ES-I3 (cell line): Measurements from ENCODE around the gene MPST.
A peak's percentile ranks its signal among the peaks of the same experiment; 100 is the strongest.
"Not testable (repeated sequence)": the region's sequence is repeated elsewhere in the genome, so short reads cannot be mapped to it uniquely, and the experiment has no call there.

ENCODE experiments used
- H3K36me3 ChIP-seq: 2 replicates; pipeline ENCODE4 v1.6.1; 2013; ENCODE audit warnings: mild to moderate bottlenecking, low read length, control low read depth, moderate library complexity; ENCODE audit not compliant: insufficient read depth
- H3K4me1 ChIP-seq: 2 replicates; pipeline ENCODE4 v1.6.1; 2013; ENCODE audit warnings: mild to moderate bottlenecking, control low read depth, low read length; ENCODE audit not compliant: insufficient read depth
- H3K9ac ChIP-seq: 2 replicates; pipeline ENCODE4 v1.6.1; 2013; ENCODE audit warnings: low read depth, mild to moderate bottlenecking, low read length, moderate library complexity
- H3K9me3 ChIP-seq: 2 replicates; pipeline ENCODE4 v1.6.1; 2013; ENCODE audit warnings: mild to moderate bottlenecking, low read length, moderate library complexity; ENCODE audit not compliant: control insufficient read depth, insufficient read depth

MPST gene

DNA sequence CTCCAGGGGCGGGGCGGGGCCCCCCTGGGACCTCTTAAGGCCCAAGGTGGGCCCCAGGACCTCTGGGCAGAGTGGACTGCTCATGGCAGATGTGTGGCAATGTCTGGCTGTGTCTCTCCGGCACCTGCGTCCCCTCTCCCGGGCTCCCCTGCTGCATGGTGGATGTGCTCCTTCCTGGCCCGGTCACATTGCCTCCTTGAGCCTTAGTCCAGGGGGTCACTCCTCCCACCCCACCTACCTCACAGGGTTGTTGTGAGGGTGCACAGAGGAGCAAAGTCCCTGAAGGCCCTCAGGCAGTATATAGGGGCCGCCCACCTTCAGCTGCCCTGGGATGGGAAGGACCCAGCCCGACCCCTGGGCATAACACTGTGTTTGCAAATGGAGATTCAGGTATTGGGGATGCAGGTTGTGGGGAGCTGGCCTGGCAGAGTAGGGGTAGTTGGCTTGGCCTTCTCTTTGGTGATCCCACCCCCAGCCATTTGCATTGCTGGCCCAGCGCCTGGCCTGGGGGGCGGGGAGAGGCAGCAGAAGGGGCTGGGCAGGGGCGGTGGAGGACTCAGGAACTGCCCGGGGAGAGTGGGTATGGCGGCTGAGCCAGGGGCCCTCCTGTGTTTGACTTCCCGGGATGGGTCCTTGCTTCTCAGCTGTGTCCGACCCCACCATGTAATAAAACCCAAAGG, 43.3 kb downstream of the MPST start:
- H3K36me3 ChIP-seq = no peaks in the 10 kb centered on the region
- H3K9ac ChIP-seq = no peak overlapping the region
- H3K9me3 ChIP-seq = no peaks in the 10 kb centered on the region
- H3K4me1 ChIP-seq = peaks cover 24% of the 10 kb centered on the region; the same call in 1 of the 2 replicates

DNA sequence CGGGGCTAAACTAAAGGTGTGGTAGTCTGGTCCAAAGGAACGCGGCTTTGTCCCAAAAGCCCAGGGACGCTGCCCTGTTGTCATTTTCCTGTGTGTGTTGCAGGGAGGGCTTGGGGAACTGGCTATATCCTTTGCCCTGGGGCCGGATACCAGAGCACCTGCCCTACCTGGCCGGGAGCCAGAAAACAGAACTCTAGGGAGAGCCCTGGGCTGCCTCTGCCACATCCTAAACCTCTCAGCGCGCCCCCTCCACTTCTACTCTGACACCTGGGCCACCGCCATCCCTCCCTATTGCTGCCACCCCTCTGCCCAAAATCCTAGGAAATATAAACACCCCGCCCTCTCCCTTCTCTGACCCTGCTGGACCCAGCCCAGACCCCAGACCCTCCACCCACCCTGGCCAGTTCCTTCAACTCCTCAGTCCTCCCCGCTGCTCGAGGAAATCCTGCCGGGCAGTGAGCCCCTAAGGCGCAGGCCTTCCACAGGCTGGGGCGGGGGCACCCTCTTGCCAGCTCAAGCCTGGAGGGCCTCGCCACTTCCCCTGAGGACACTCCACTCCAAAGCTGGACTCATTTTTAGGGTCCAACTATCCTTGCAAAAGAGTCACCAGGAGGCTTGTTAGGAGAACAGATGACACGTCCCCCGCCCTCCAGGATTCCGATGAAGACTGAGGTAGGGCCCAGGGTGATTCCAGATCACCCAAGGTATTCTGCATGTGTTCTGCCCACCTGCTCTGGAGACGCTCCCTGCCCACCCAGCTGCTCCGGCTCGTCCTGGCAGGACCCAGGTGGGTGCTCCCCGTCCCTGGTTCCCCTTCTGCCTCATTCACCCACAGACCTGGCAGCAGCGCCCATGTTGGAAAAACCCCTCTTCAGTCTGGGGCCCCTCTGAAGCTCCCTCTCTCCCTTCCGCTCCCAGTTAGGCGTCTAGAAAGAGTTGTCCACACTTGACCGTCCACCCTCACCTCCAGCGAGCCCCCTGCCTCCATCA, 44.2 kb downstream of the MPST start:
- no peak overlapping the region for H3K9ac ChIP-seq
- no peaks in the 10 kb centered on the region for H3K36me3 ChIP-seq
- no peaks in the 10 kb centered on the region for H3K9me3 ChIP-seq
- H3K4me1 ChIP-seq = peaks cover 24% of the 10 kb centered on the region; the same call in 1 of the 2 replicates

DNA sequence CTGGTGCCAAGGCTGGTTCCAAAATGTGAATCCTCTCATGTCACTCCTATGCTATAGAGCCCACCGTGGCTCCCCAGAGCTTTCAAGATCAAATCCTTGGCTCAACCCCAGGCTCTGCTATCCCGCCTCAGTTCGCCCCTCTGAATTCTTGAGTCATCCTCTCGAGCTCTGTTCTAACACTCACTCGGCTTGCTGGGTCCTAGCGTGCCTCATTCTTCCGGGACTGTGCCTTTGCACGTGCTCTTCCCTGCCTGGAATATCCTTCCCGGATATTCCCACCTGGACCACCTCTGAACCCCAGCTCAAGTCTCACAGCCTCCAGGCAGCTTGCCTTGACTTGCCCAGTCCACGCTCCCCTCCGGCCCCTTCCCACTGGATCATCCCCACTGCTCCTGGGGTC, 45.0 kb downstream of the MPST start:
- H3K4me1 ChIP-seq = peaks cover 24% of the 10 kb centered on the region; the same call in 1 of the 2 replicates
- H3K9ac ChIP-seq = no peak overlapping the region

DNA sequence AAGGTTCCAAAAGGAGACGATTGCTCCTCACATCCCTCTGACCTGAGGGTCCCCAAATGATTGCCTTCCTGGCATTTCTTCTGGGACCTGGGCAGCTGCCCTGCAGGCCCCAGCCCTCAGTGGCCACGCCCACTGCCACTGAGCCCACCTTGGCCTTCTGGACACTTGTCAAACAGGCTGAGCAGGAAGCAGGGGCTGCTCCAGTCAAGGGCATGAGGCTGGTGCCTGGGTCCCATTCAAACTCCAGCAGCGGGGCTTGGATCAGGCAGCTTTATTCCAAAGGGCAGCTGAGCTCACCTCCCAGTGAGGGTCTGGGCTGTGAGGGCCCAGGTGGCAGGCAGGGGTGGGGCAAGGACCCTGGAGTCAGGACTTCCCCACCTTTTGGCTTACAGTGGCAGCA, 45.6 kb downstream of the MPST start:
- peaks cover 24% of the 10 kb centered on the region; the same call in 1 of the 2 replicates for H3K4me1 ChIP-seq
- no peaks in the 10 kb centered on the region for H3K36me3 ChIP-seq
- no peak overlapping the region for H3K9ac ChIP-seq
- H3K9me3 ChIP-seq = no peaks in the 10 kb centered on the region

More for the DNA sequence above, 45.0 kb downstream of the MPST start:
- no peaks in the 10 kb centered on the region for H3K36me3 ChIP-seq
- no peaks in the 10 kb centered on the region for H3K9me3 ChIP-seq

DNA sequence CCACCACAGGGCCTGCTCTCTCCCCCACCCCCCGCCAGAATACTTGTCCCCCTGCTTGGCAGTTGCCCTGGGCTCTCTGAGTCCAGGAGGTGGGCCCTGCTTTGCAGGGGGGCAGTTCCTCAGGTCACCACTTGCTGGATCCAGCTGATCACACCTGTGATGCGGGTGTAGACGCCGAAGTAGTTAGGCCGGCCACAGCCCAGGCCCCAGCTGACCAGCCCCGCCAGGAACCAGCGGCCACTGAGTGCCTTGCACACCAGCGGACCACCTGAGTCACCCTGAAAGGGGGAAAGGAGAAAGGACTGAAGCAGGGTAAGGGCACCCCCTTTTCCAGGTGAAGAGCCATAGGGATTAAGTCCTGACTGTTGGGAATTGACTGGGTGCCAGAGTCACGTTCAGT, 46.4 kb downstream of the MPST start:
- Histone ChIP-seq H3K9ac (no peak overlapping the region), H3K36me3 (no peaks in the 10 kb centered on the region), H3K4me1 (peaks cover 24% of the 10 kb centered on the region; the same call in 1 of the 2 replicates), H3K9me3 (no peaks in the 10 kb centered on the region)

DNA sequence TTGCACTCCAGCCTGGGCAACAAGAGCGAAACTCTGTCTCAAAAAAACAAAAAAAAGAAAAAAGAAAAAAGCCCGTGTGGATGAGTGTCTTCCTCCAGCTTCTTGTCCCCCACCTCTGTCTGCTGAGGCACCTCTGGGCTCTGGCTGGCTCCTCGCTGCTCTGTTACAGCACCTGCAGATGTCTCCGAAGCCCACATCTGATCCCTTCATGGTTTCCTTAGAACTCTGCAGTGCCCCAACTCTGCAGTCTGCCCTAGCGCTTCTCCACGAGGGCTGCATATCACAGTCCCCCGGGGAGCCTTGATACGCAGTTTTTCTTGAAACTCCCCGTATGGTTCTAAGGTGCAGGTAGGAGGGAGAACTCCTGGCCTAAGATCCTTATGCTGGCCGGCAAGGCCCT, 47.9 kb downstream of the MPST start:
- no peaks in the 10 kb centered on the region for H3K36me3 ChIP-seq
- H3K9ac ChIP-seq = no peak overlapping the region

DNA sequence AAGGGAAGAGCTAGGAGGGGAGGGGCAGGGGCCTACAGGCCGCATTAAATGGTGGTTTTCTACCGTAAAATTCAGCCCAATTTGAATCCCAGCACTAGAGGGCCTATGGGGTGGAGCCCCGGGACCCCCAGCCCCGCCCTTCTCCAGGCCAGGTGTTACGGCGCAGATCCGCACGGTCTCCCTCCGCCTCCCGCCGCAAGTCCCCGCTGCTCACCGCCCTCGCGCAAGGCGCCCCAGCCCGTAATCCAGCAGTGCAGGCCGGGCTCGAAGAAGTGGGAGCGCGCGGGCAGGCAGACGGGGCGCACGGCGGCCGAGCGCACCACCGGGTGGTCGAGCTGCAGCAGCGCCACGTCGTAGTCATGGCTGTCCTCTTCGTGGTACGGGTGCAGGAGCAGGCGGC, 49.3 kb downstream of the MPST start:
- no peaks in the 10 kb centered on the region for H3K9me3 ChIP-seq
- H3K9ac ChIP-seq = peak overlapping the region; percentile 17
- no peaks in the 10 kb centered on the region for H3K4me1 ChIP-seq
- H3K36me3 ChIP-seq = no peaks in the 10 kb centered on the region

More for the DNA sequence above, 47.9 kb downstream of the MPST start:
- H3K4me1 ChIP-seq = peaks cover 14% of the 10 kb centered on the region; the same call in 1 of the 2 replicates
- H3K9me3 ChIP-seq = no peaks in the 10 kb centered on the region

DNA sequence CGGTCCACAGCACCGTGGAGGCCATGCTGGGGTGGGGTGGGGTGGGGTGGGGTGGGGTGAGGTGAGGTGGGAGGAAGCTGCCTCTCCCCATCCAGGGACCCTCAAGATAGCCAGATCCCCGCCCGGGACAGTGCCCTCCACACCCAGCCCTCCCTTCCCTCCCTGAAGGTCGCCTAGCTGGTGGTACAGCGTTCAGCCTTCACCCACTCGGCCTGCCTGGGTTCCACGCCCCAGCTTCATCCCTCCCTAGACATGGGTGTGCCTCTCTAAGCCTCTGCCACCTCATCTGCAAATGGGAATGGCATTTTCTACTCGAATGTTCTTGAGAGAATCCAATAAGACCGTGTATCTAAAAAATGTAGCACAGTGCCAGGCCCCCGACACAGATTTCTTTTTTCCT, 49.8 kb downstream of the MPST start:
- H3K9ac ChIP-seq = peak overlapping the region; percentile 17; the same call in 1 of the 2 replicates
- no peaks in the 10 kb centered on the region for H3K36me3 ChIP-seq
- no peaks in the 10 kb centered on the region for H3K4me1 ChIP-seq
- H3K9me3 ChIP-seq = no peaks in the 10 kb centered on the region

DNA sequence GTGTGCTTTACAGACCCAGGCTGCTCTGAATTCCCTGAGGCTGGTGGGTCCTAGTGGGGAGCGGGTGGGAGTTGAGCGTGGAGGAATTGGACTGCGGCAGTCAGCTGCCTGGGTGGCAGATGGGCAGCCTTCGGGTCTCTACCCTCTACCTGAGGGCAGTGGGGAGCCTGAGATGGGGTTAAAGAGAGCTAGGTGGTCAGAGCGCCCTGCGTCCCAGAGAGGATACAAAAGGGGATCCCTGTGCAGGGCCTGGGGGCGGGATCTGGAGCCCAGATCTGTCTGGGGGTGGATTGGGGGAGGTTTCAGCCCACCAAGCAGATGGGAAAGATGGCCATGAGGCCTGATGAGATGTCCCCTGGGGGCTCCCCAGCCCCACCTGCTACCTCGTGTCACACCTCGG, 50.2 kb downstream of the MPST start:
- Histone ChIP-seq H3K9me3 (no peaks in the 10 kb centered on the region), H3K36me3 (no peaks in the 10 kb centered on the region), H3K4me1 (no peaks in the 10 kb centered on the region), H3K9ac (no peak overlapping the region)

DNA sequence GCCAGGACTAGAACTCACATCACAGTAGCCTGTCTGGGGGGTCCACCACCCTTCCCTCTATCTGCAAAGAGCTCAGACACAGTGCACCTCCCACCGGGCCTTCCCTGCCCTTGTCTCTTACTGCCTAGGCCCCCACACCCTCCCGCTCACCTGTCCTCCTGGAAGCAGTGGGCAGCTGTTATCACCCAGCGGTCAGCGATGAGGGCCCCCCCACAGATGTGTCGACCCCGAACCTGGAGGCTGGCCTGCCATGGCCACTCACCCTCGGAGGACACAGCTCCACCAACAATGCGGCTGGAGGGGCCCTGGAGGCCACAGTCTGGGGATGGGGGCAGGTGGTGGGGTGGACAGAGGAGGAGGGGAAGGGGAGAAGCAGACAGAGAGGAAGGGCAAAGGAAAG, 50.8 kb downstream of the MPST start:
- Histone ChIP-seq H3K36me3 (no peaks in the 10 kb centered on the region), H3K4me1 (no peaks in the 10 kb centered on the region), H3K9me3 (no peaks in the 10 kb centered on the region), H3K9ac (no peak overlapping the region)

DNA sequence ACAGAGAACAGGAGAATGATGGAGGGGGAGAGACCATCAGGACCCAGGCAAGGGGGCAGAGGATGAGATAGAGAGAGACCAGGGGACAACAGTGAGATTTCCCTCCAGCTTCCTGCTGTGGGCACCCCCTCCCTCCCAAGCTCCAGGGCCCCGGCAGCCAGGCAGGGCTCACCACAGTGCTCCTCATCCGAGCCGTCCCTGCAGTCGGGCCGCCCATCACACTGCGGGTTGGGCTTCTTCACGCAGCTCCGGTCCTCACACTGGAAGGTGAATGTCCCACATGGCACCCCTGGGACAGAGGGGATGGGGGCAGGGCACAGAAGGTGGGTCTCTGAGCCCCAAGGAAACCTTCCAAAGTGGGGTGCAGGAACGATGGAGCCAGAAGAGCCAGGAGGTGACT, 51.2 kb downstream of the MPST start:
- Histone ChIP-seq H3K4me1 (no peaks in the 10 kb centered on the region), H3K9me3 (no peaks in the 10 kb centered on the region), H3K36me3 (no peaks in the 10 kb centered on the region), H3K9ac (no peak overlapping the region)

DNA sequence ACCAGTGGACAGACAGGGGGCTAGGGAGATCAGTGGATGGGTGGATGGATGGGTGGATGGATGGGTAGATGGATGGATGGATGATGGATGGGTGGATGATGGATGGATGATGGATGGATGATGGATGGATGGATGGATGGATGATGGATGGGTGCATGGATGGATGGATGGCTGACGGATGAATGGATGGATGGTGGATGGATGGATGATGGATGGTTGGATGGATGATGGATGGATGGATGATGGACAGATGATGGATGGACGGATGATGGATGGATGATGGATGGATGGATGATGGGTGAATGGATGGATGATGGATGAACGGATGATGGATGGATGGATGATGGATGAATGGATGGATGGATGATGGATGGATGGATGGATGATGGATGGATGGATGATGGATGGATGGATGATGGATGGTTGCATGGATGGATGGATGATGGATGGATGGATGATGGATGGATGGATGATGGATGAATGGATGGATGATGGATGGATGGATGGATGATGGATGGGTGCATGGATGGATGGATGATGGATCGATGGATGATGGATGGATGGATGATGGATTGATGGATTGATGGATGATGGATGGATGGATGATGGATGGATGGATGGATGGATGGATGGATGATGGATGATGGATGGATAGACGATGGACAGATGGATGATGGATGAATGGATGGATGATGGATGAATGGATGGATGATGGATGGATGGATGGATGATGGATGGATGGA, 52.5 kb downstream of the MPST start:
- not testable (repeated sequence) for H3K36me3 ChIP-seq, H3K4me1 ChIP-seq, H3K9ac ChIP-seq, H3K9me3 ChIP-seq

DNA sequence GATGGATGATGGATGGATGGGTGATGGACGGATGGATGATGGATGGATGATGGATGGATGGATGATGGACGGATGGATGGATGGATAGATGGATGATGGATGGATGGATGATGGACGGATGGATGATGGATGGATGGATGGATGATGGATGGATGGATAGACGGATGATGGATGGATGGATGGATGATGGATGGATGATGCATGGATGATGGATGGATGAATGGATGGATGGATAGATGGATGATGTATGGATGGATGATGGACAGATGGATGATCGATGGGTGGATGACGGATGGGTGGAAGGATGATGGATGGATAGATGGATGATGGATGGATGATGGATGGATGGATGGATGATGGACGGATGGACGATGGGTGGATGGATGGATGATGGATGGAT, 53.1 kb downstream of the MPST start:
- Histone ChIP-seq H3K9ac (no peak overlapping the region), H3K36me3 (no peaks in the 10 kb centered on the region), H3K9me3 (no peaks in the 10 kb centered on the region), H3K4me1 (no peaks in the 10 kb centered on the region)

DNA sequence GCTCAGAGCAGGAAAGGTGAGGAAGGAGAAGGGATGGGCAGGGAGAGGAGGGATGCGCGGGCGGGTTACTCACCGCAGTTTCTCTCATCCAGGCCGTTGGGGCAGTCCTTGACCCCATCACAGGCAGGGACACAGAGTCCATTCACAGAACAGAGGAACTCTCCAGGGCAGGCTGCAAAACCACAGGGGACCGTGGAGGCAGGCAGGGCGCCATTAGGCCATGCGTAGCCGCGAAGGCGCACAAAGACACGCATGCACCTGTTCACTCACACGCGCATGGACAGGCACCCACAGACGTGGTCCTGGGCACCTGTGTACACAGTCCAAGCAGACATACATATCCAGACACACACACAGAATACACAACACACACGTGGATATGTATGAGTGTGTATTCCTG, 55.0 kb downstream of the MPST start:
- H3K9me3 ChIP-seq = no peaks in the 10 kb centered on the region
- H3K9ac ChIP-seq = no peak overlapping the region
- peaks cover 9% of the 10 kb centered on the region; the same call in 1 of the 2 replicates for H3K4me1 ChIP-seq
- no peaks in the 10 kb centered on the region for H3K36me3 ChIP-seq
